ENCODE data around the gene ADD3. TPM values are rescaled to one million over a fixed set of nuclear protein-coding genes. Genes with fewer than 3 reads are reported as not detected.

ADD3 gene
- total and polyA plus RNA-seq, 2 donors (not counting 3 experiments of a cell fraction or from before 2014, with no cell fraction given): 14.9 to 55.2 TPM

- Histone ChIP-seq H3K79me2 (ENCODE audit: control insufficient read depth, insufficient read depth, low read length) (no peaks in the 10 kb centered on the region), H3K4me1 (ENCODE audit: control insufficient read depth, extremely low read depth, insufficient read depth, low read length) (peaks cover 3% of the 10 kb centered on the region), H3K9ac (replicated peaks; ENCODE audit: extremely low read depth, insufficient read depth, low read length) (no peak overlapping the region), H3K4me3 (replicated peaks in 1 of 3; ENCODE audit: insufficient read depth in 1 of 3, low read depth in 1 of 3, low read length in 3 of 3) (no peak overlapping the region), H4K20me1 (replicated peaks; ENCODE audit: control insufficient read depth, extremely low read depth, insufficient read depth, low read length) (no peaks in the 10 kb centered on the region), H3K9me3 (replicated peaks; ENCODE audit: control insufficient read depth, insufficient read depth, low read length) (no peaks in the 10 kb centered on the region), H3K4me2 (ENCODE audit: insufficient read depth, low read length) (no peak overlapping the region), H3K9me1 (replicated peaks; ENCODE audit: control insufficient read depth, extremely low read depth, insufficient read depth, low read length) (no peaks in the 10 kb centered on the region), H3K27me3 (ENCODE audit: control insufficient read depth in 2 of 2, insufficient read depth in 2 of 2, low read length in 2 of 2) (no peaks in the 10 kb centered on the region), H3K36me3 (ENCODE audit: control insufficient read depth in 2 of 2, extremely low read depth in 1 of 2, insufficient read depth in 2 of 2, low read length in 2 of 2) (no peaks in the 10 kb centered on the region), H3K27ac (ENCODE audit: insufficient read depth, low read depth, low read length) (no peak overlapping the region), H2AFZ (ENCODE audit: low read depth, low read length) (no peak overlapping the region)
- CTCF ChIA-PET: interaction anchor here (1.0 to 3.3 kb wide), 5 partner anchors 10 to 104 kb away, joined by 3 to 13 read pairs (median 10); no protein-coding TSS in a partner anchor
- dilution Hi-C loops (cut with MboI; ENCODE audit: extremely low pct_ligation_motif_present, low sequenced_read_pairs) (no loop called here), intact Hi-C loops (cut with micrococcal nuclease) (no loop called here)
- FAIRE-seq (no peak), DNase-seq (ENCODE audit: low read depth, low spot score) (no peak)
- TF ChIP-seq POLR2A (IDR thresholded peaks at IDR 0.05; ENCODE audit: low read depth, low read length) (no peak), POLR2AphosphoS5 (IDR thresholded peaks at IDR 0.05; ENCODE audit: insufficient read depth, low read depth, low read length) (no peak), MAX (IDR thresholded peaks at IDR 0.05; ENCODE audit: insufficient read depth, insufficient read length) (no peak), MYC (IDR thresholded peaks at IDR 0.05; ENCODE audit: low read depth, low read length) (no peak), CTCF (IDR thresholded peaks at IDR 0.05; ENCODE audit: extremely low read depth in 1 of 2, insufficient read depth in 1 of 2, low read depth in 1 of 2, low read length in 2 of 2) (no peak), JUN (IDR thresholded peaks at IDR 0.05; ENCODE audit: borderline replicate concordance, insufficient read depth, insufficient read length, low read depth) (no peak), GATA2 (IDR thresholded peaks at IDR 0.05; ENCODE audit: insufficient read depth, insufficient read length, low read depth, low read length) (no peak)
- BruUV-seq (replicated peaks): no TSS peak
- POLR2A ChIA-PET: no interaction called here
Observed at GRCh38 chr10:109988212-109988596, 19.6 kb upstream of the ADD3 start.
